Esophagus mucosa (tissue), 1 donor: Measurements from ENCODE around the gene ATP9B. TPM values are rescaled to one million over a fixed set of nuclear protein-coding genes. Genes with fewer than 3 reads are reported as not detected.

ENCODE experiments used
- ATAC-seq: fragments of 200-7000 bp; cut with Tn5 transposase; one replicate; pipeline ENCODE4 v1.9.1; 2020
- total RNA-seq: library from RNA; stranded (reverse); gene quantifications from one replicate; pipeline ENCODE4 v1.2.4, GENCODE V29; 2023
- donor health status: DM: yes; HTN: yes; CAD: no.

The ATP9B gene
- total RNA-seq, 1 donor from 2014 or later, result 19.6 TPM

DNA sequence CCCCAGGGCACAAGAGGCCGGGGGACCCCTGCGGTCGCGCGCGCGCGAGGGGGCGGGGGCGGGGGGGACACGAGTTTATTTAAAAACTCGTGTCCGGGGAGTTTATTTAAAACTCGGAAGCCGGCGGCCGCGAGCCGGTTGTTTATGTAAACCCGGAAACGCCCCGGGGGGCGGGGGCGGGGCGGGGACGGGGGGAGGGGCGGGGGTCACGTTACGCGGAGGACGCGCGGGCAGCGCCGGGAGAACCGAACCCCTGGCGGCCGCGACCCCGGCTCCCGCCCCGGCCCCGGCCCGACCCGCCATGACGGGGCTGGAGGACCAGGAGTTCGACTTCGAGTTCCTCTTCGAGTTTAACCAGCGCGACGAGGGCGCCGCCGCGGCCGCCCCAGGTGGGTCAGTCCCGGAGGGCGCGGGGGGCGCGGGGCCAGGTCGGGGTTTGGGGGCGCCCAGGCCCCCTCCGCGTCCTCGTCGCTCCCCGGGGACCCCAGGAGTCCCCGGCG is 330.9 kb downstream of the ATP9B start:
- ATAC-seq, result peak; percentile 18

DNA sequence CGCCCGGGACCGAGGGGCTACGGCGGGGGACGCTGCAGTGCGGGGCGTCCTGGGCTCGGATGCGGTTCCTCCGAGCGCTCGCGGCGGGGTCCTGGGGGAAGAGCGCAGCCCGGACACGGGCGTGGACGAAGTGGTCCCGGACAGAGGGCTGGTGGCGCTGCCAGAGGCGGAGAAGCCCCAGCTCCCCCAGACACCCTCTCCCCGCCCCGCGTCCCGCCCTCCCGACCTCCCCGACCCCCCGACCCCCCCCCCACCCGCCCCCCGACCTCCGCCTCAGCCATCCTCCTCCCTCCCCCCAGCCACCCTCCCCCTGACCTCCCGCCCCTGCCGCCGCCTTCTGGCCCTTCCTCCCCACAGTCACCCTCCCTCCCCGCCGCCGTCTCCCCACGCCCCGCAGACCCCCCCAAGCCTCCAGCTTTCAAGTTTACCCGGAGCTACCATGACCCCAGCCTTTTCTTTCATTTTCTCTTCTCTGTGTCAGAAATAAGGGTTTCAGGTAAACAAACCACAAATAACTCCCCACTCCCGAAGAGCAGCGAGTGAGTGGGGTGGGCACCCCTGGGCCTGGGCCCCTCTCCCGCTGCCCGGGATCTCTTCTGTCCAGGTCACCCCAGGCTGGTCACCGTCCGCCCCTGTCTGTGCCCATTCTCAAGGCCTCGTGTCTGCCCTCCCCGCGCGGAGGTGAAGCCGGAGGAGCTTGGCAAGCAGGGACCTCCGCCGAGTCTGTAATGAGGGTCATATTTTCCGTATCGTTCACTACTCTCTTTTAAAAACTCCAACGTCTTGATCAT is 331.6 kb downstream of the ATP9B start:
- ATAC-seq, result no peak

DNA sequence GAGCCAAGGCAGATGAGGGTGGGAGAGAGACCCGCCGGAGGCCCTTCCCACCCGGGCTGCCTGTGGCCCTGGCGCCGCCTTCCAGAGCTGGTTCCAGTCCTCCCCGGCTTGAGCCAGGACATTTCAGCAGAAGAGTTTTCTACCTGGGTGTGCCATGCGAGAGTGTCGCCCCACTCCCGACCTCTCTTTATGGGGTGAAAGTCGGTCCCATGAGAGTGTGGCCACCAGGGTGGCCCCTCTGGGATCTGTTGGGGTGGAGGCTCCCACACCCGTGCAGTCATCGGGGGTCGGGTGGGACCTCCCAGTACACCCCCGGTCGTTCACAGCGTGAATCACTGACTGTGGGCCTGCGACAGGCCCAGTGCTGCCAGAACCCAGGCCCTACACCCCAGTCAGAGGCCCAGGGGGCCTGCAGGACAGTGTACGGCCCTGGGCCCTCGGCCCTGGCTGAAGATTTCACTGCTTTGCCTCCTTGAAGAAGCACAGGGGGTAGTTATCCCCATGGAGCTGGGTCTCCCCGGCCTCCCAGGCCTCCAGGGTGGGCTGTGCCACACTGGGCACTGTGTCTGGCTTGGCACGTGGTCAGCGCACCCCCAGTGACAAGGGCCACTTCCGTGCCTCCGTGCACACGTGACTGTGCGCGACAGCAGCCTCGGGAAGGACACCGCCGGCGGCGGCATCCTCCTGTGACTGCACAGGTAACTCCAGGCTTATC is 332.5 kb downstream of the ATP9B start:
- no peak for ATAC-seq

DNA sequence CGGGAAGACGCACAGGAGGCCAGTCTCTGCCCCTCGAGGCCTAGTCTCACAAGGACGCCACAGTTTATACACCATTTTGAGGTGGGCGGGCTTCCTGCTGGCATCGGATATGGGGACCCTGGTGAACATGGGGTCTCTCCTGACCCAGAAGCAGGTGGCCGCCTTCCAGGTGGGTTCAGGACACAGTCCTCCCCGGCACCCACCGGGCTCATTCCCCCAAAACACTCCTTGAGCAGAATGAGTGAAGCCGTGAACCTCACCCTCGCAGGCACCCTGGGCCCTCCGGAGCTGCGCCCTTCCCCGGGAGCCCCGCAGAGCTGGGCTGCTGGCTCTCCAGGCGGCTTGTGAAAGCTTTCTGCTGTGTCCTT is 333.0 kb downstream of the ATP9B start:
- ATAC-seq, result no peak

DNA sequence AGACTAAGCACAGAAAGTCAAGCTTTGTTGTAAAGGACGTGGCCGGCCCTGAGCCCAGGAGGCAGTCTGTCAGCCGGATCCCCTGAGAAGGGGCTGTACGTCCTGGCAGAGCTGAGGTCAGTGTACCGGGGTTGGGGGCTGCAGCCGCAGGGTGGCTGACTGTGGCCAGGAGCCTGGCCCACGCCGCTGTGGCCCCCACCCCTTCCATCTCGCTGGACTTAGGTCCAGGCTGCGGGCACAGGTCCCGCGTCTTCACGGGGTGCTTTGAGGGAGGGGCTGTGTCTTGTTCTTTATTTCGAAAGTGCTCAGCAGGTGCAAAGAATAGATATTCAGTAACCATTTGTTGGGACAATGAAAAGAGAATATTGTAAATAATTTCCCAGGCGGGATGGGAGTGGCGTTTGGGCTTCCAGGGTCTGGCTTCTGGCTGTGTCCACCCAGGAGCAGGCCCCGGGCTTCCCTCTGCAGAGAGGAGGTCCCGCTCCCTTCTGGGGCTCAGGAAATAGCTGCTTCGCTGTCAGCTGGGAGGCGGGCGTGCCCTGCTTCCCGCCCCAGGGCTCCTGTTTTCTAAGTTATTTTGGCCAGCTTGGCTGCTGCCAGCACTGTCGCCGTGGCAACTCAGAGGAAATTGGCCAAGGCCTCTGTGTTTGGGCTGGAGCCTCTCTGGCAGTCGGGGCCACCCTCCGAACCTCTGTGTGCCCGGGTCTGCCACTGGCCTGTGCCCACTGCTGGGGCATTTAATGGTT is 334.0 kb downstream of the ATP9B start:
- no peak for ATAC-seq

DNA sequence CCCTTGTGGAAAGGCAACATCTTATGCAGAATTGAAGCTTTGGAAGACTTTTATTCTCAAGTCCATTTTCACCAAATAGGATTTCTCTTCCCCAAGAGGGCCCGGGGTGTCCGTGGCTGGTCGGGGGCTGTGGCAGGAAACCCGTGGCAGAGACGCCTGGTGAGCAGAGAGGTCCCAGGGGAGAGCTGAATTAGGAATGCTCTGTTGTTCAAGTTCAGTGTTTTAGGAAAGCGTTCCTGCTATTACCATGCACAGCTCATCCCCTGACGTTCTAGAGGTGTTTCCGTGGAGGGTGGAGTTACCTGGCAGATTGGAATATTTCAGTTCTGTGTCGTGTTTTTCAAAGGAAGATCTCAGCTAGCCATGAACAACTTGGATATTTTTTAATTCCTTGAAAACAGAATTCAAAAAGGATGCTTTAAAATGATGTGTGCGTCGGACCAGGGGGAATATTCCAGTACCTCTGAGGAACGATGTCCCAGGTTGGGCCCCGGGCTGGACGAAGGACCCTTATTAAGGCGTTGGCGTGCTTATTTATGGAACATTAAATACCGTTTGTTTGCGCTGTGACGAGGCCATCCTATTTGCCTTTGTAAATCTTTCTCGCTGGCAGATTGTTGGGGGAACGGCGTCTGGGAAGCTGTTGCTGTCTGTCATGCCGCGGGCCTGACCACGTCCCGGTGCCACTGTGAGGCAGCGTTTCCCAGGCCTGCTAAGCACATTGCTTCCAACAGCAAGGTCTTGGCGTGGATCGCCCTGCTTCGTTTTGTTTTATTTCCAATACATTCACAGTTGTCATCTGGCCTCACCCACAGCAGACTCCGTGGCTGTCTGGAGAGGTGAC is 334.8 kb downstream of the ATP9B start:
- ATAC-seq, result no peak

DNA sequence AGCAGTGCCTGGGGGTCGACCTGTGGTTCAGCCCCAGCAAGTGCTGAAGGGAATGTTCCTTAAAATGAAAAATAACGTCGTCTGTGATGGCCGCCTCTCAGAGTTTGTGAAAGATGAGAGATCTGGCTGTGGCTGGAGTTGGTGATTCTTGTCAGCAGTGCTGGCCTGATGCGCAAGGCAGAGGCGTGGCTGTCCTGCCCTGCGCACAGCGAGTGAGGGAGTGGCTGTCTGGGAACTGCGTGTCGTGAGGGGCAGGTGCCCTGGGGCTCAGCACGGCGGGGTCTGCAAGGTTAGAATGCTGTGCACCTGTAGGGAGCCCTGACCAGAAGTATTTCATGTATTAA is 335.3 kb downstream of the ATP9B start:
- ATAC-seq, result no peak

DNA sequence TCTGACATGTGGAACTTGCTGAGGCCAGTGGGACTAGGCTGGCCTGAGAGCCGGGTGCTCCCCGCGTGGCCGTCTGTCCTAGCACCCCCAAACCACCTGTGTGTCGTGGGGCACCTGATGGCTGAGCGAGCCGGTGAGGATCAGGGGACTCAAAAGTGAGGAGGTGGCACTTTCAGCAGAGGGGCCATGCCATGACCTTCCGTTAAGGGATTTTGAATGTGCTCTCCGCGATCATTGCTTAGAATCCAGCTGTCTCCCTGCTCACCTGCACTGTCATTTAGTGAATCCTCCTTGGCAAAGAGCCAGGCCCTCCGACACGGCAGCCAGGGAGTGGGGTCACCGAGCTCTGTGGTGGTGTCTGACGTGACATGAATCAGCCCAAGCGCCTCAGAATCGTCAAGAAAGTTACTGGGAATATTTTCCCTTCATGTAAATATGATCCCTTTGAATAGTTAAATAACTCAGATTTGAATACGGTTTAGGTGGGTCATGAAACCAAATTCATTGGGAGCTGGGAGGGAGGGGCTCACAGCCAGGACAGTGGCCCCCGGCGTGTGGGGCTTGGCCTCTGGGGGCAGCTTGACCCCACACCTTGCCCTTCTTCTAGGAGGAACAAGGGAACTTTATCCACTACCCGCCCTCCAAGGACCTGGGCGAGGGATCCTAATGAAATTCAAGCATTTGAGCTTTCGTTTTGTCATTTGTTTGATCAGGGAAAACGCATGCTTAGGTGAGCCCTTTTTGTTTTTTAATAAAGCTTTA is 336.0 kb downstream of the ATP9B start:
- ATAC-seq, result no peak

DNA sequence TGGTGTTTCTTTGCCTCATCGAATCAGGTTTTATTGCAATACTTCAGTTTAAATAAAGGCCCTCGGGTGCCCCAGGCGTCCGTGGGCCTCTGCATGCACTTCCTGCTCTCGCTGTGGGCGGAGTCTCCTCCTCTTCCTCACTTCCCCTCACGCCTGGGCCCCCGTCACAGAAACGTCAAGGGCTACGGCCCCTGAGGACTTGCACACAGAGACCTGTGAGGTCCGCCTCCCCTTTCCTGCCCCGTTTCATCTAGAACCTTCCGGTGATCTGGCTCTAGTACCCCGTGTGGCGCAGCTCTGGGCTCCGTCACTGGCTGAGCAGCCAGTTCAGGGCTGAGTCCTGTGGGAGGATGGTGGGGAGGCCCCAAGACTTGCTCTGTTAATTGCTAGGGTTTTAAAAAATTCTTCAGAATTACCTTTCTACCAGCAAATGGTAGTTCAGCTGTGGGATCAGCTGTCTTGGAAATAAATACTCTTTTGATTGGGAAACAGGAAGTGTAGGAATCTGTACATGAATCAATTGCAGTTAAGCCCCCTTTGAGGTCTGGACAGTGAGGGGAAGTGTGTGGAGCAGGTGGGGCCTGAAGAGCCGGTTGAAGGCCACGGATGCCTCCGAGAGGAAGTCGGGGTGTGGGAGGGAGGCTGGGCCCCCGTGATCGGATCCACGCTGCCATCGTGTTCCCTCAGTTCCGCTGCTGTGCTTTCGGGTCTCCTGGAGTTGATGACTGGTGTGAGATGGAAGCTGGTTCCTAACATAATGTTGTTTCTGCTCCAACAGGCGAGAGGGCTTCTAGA is 336.8 kb downstream of the ATP9B start:
- peak; percentile 54 for ATAC-seq

DNA sequence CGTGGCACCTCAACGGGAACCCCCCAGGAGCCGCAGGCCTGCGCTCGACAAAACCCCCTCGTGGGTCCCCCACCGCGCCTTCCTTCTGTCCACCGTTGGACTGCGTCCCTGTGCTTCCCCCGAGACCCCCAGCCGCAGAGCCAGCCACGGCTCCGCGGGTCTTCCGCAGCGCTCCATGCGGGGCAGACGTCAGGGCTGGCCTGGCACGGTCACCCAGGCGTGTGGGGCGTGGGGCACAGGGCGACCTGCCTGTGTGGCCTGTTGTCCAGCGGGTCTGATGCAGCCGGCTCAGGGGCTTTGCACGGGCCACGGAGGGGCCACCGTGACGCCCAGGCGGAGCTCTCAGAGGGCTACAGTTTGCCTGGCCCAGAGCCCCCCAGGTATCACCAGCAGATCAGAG is 337.5 kb downstream of the ATP9B start:
- ATAC-seq, result no peak

DNA sequence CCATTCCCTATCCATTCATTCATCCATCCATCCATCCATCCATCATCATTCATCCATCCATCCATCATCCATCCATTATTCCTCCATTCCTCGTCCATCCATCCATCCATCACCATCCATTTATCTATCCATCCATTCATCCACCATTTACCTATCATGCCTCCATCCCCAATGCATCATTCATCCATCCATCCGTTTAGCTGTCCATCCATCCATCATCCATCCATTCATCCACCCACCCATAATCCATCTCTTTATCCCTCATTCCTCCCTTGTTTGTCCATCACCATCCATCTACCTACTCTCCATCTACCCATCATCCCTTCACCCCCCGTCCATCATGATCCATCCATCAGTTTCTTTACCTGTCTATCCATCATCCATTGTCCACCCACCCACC is 340.1 kb downstream of the ATP9B start:
- ATAC-seq, result no peak

DNA sequence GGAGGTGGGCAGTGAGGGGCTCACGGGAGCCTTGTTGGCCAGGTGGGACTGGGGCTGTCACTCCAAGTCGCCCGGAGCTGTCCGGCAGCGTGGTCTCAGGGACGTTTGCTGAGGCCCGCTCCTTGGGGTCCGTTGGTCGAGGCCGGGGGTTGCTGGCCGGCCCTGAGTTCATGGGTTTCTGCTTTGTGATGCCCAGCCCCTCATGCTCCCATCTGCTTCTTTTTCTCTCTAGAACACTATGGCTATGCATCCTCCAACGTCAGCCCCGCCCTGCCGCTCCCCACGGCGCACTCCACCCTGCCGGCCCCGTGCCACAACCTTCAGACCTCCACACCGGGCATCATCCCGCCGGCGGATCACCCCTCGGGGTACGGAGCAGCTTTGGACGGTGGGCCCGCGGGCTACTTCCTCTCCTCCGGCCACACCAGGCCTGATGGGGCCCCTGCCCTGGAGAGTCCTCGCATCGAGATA is 341.0 kb downstream of the ATP9B start:
- ATAC-seq, result no peak

DNA sequence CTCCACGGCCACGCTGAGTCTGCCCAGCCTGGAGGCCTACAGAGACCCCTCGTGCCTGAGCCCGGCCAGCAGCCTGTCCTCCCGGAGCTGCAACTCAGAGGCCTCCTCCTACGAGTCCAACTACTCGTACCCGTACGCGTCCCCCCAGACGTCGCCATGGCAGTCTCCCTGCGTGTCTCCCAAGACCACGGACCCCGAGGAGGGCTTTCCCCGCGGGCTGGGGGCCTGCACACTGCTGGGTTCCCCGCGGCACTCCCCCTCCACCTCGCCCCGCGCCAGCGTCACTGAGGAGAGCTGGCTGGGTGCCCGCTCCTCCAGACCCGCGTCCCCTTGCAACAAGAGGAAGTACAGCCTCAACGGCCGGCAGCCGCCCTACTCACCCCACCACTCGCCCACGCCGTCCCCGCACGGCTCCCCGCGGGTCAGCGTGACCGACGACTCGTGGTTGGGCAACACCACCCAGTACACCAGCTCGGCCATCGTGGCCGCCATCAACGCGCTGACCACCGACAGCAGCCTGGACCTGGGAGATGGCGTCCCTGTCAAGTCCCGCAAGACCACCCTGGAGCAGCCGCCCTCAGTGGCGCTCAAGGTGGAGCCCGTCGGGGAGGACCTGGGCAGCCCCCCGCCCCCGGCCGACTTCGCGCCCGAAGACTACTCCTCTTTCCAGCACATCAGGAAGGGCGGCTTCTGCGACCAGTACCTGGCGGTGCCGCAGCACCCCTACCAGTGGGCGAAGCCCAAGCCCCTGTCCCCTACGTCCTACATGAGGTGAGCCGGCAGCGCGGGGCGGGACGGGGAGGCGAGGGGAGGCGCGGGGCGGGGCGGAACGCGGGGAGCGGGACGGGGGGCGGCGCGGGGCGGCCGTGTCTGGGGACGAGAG is 341.8 kb downstream of the ATP9B start:
- no peak for ATAC-seq

DNA sequence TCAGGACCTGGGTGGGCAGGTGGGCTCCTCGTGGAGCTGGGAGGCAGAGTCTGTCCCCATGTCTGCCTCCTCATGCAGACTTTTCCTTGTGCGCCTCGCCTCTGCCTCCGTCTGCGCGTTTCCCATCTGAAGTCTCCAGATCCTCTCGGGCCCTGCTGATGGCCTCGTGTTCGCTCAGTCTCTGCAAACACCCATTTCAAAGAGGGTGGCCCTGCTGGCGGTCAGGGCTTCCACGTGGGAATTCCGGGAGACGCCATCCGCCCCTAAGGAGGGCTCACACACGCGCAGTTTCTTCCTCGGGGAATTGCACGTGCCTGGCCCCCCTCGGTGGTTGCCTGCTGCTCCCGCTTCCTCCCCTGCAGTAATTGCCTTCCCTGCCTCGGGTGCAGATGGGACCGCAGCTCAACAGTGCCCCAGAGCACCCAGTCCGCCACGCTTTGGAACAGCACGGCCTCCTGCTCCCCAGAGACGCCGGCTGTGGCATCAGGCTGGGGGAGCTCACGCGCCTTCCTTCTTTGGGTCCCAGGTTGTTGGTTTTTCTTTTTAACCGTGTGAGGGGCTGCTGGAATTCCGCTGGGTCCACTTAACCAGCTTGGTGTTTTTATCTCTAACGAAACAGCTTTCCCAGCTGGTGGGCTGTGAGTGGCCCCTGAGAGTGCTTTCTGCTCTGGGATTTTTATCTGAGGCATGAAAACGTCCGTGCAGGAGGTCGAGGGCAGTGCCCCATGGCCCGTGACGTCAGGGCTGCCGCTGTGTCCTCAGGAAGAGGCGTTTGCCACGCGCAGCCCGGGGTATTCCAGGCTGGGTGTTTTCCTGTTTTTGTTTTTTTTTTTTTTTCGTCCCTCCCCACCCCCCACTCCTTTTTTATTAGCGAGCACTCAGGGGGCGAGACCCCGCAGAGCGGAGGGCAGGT is 342.7 kb downstream of the ATP9B start:
- no peak for ATAC-seq

DNA sequence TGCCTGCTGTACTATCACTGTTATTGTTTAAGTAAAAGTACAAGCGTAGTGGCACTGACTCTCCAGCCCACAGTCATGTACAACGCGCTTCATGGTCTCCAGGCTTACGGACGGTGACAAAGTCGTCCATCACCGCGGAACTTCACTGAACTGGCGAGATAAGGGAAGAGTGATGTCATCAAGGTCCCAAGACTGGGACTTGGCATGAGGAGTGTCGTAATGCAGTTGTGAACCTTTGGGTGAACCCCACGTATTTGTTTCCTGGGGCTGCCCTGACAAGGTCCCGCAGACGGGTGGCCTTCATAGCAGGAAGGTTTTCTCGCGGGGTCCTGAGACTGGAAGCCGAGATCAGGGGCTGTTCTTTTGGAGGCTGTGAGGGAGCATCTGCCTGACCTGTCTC is 343.8 kb downstream of the ATP9B start:
- ATAC-seq, result no peak

DNA sequence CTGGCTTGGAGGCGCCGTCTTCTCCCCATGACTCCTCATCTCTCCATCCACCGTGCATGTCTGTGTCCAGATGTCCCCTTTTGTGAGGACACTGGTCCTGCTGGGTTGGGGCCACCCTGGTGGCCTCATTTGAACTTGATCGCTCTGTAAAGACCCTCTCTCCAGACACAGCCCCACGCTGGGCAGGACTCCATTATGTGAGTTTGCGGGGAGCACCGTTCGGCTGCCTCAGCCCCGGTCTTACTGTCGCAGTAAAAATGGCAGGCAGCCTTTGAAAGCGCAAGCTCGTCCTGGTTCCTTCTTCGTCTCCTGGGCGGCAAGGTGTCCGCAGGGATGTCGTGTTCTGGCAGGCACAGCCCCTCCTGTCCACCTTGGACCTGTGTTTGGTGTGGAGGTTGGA is 344.2 kb downstream of the ATP9B start:
- no peak for ATAC-seq

DNA sequence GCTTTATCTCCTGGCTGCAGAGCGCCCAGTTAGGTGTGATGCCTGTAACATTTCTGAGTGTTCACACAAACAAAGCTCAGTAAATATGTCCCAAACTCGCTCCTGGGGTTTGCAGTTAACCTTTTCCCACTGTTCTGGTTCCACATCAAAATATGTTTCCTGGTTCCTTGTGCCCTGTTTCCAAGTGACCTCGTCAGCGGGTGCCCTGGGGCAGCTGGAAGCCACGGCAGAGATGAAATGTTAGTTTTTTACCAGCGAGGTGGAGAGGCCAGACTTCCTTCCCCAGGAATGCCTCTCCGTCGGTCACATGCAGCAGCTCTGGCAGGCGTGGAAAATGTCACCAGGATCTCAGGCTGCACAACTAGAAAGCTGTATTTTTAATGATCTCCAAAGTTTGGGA is 344.7 kb downstream of the ATP9B start:
- no peak for ATAC-seq

DNA sequence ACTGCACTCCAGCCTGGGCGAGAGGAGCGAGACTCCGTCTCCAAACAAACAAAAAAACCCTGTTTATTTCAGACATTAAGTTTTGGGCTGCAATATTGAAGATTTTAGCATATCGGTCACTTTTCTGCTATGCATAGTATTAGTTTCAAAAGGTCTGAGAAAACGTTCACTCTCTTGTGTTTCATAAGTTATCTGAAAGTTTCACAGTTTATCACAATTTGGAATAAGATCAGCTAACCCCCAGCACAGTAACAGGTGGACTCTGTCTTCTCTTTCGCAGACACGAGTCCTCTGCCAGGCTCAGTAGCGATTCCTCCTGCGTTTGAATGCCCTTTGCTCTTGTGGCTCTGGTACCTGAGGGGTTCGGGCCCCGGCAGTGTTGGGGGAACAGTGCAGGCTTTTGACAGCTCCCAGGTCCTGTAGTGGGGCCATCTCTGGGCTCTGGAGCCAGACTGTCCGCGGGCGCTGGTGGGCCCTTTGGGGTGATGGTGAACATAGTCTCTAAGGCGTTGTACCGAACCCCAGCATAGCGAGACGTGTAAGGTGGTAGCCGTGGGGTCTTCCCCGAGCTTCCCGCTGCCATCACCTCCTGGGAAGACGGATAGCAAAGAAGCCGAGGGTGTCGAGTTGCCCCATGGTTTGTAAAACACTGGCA is 347.0 kb downstream of the ATP9B start:
- peak; percentile 10 for ATAC-seq
